ENCODE data around the gene BMPR1A. TPM values are rescaled to one million over a fixed set of nuclear protein-coding genes. Genes with fewer than 3 reads are reported as not detected.

BMPR1A gene
- total and polyA plus RNA-seq, 2 of the 13 experiments (the other 11 are each of a cell fraction or from before 2014, with no cell fraction given): 17.8 to 44.2 TPM

DNA sequence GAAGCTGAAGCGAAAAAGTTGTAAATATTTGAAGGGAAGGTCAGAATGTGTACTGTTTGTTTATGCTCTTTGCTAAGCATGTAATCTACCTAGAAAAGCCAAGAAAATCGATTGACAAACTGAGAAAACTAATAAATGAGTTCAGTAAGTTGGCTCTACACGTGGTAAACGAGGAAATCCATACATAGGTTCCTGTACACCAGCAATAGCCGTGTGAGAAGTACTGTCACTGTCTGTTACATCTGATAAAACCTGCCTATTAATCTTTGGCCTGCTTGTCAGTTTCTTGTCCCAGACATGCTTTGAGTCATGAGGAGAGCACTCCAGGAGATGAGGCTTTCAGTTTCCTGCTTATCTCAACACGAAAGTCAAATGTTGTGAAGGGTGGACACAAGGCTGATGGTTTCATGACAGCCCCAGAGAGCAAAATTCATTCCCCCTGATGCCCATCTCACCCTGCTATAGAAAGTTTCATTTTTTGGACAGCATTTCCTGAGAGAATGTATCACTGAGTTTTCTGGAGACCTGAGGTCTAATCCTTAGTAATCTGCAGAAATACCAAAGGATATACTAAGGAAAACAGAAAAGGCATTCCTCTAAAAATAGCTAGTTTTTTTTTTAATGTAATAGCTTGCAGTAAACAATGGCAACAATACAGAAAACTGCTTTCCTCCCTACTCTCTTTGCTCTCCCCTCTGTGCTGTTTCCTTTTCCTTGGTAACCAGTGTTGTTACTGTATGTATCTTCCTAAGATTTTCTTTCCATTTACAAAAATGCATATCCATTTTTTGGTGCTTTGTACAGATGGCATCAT, 18.8 kb downstream of the BMPR1A start (continued):
- TF ChIP-seq YEATS4 (CRISPR knock-in tag; IDR thresholded peaks at IDR 0.05; ENCODE audit: borderline replicate concordance): 0 out of 2 replicates have a peak, but pooled peaks have one; percentile 33
- no peak for TF ChIP-seq ATF7-NPFF (CRISPR knock-in tag; IDR thresholded peaks at IDR 0.05; ENCODE audit: low read depth)
- no peak for TF ChIP-seq ZNF180 (CRISPR knock-in tag; IDR thresholded peaks at IDR 0.05; ENCODE audit: borderline replicate concordance, low read depth)
- no peak for TF ChIP-seq SRY (CRISPR knock-in tag; IDR thresholded peaks at IDR 0.05)
- no peak for TF ChIP-seq ZFAT (CRISPR knock-in tag; conservative IDR thresholded peaks at IDR 0.05)
- 0 out of 2 replicates have a peak, but pooled peaks have one; percentile 79 for TF ChIP-seq NKX3-1 (CRISPR knock-in tag; IDR thresholded peaks at IDR 0.05)
- TF ChIP-seq SMARCE1 (IDR thresholded peaks at IDR 0.05; ENCODE audit: borderline replicate concordance): no peak
- no peak for TF ChIP-seq ZNF558 (CRISPR knock-in tag; IDR thresholded peaks at IDR 0.05; ENCODE audit: borderline replicate concordance)
- TF ChIP-seq MAZ (IDR thresholded peaks at IDR 0.05; ENCODE audit: borderline replicate concordance, low read depth, low read length): no peak
- 0 out of 2 replicates have a peak, but pooled peaks have one; percentile 35 for TF ChIP-seq MAZ (CRISPR knock-in tag; IDR thresholded peaks at IDR 0.05; ENCODE audit: low read depth)
- peak; percentile 83; the same call in 1 of the 2 replicates for TF ChIP-seq HMG20A (CRISPR knock-in tag; IDR thresholded peaks at IDR 0.05; ENCODE audit: borderline replicate concordance)
- TF ChIP-seq ASH2L (IDR thresholded peaks at IDR 0.05; ENCODE audit: insufficient read length, low read depth, low read length): peak; percentile 44
- TF ChIP-seq, protein P1, sequence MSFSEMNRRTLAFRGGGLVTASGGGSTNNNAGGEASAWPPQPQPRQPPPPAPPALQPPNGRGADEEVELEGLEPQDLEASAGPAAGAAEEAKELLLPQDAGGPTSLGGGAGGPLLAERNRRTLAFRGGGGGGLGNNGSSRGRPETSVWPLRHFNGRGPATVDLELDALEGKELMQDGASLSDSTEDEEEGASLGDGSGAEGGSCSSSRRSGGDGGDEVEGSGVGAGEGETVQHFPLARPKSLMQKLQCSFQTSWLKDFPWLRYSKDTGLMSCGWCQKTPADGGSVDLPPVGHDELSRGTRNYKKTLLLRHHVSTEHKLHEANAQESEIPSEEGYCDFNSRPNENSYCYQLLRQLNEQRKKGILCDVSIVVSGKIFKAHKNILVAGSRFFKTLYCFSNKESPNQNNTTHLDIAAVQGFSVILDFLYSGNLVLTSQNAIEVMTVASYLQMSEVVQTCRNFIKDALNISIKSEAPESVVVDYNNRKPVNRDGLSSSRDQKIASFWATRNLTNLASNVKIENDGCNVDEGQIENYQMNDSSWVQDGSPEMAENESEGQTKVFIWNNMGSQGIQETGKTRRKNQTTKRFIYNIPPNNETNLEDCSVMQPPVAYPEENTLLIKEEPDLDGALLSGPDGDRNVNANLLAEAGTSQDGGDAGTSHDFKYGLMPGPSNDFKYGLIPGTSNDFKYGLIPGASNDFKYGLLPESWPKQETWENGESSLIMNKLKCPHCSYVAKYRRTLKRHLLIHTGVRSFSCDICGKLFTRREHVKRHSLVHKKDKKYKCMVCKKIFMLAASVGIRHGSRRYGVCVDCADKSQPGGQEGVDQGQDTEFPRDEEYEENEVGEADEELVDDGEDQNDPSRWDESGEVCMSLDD (CRISPR knock-in tag; IDR thresholded peaks at IDR 0.05; ENCODE audit: borderline replicate concordance): no peak
- TF ChIP-seq ZNF251 (CRISPR knock-in tag; IDR thresholded peaks at IDR 0.05): no peak
- TF ChIP-seq ADNP (CRISPR knock-in tag; IDR thresholded peaks at IDR 0.05): no peak
- TF ChIP-seq ZFP37 (CRISPR knock-in tag; IDR thresholded peaks at IDR 0.05; ENCODE audit: borderline replicate concordance): no peak
- TF ChIP-seq, protein P2, sequence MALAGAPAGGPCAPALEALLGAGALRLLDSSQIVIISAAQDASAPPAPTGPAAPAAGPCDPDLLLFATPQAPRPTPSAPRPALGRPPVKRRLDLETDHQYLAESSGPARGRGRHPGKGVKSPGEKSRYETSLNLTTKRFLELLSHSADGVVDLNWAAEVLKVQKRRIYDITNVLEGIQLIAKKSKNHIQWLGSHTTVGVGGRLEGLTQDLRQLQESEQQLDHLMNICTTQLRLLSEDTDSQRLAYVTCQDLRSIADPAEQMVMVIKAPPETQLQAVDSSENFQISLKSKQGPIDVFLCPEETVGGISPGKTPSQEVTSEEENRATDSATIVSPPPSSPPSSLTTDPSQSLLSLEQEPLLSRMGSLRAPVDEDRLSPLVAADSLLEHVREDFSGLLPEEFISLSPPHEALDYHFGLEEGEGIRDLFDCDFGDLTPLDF (CRISPR knock-in tag; IDR thresholded peaks at IDR 0.05): no peak
- no peak for TF ChIP-seq BORCS8-MEF2B (CRISPR knock-in tag; IDR thresholded peaks at IDR 0.05)
- peak; percentile 90 for TF ChIP-seq FOXJ3 (CRISPR knock-in tag; IDR thresholded peaks at IDR 0.05; ENCODE audit: borderline replicate concordance)
- no peak for TF ChIP-seq ZNF878 (CRISPR knock-in tag; IDR thresholded peaks at IDR 0.05)
- TF ChIP-seq, protein P3, sequence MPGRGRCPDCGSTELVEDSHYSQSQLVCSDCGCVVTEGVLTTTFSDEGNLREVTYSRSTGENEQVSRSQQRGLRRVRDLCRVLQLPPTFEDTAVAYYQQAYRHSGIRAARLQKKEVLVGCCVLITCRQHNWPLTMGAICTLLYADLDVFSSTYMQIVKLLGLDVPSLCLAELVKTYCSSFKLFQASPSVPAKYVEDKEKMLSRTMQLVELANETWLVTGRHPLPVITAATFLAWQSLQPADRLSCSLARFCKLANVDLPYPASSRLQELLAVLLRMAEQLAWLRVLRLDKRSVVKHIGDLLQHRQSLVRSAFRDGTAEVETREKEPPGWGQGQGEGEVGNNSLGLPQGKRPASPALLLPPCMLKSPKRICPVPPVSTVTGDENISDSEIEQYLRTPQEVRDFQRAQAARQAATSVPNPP (CRISPR knock-in tag; IDR thresholded peaks at IDR 0.05): no peak
- TF ChIP-seq ZIK1 (CRISPR knock-in tag; IDR thresholded peaks at IDR 0.05; ENCODE audit: borderline replicate concordance, low read depth): no peak
- TF ChIP-seq LCORL (IDR thresholded peaks at IDR 0.05): no peak
- peak; percentile 51; the same call in 1 of the 2 replicates for TF ChIP-seq LCORL (CRISPR knock-in tag; IDR thresholded peaks at IDR 0.05)
- TF ChIP-seq ZNF749 (CRISPR knock-in tag; IDR thresholded peaks at IDR 0.05; ENCODE audit: borderline replicate concordance): no peak
- TF ChIP-seq ELF1 (CRISPR knock-in tag; IDR thresholded peaks at IDR 0.05): 0 out of 2 replicates have a peak, but pooled peaks have one; percentile 45

Data from HepG2 (cell line).